Mammary epithelial cell (primary cell): ENCODE measurements around the gene FAM110D.
A peak's percentile ranks its signal among the peaks of the same experiment; 100 is the strongest.

Experiments
- CTCF ChIP-seq, 2 donors: IDR thresholded peaks in 1 of 2; conservative IDR thresholded peaks in 1 of 2; 2 replicates each; pipeline ENCODE4 v1.5.1; 2011 to 2012; ENCODE audit warnings: inconsistent platforms in 2 of 2, low read length in 2 of 2, mild to moderate bottlenecking in 2 of 2, control low read depth in 1 of 2, low read depth in 1 of 2; ENCODE audit not compliant: insufficient read depth in 1 of 2; ENCODE audit errors: extremely low read depth in 1 of 2
- EZH2 ChIP-seq: IDR thresholded peaks from 2 replicates; pipeline ENCODE4 v1.6.1; 2012; ENCODE audit warnings: low read length, inconsistent platforms, borderline replicate concordance

DNA sequence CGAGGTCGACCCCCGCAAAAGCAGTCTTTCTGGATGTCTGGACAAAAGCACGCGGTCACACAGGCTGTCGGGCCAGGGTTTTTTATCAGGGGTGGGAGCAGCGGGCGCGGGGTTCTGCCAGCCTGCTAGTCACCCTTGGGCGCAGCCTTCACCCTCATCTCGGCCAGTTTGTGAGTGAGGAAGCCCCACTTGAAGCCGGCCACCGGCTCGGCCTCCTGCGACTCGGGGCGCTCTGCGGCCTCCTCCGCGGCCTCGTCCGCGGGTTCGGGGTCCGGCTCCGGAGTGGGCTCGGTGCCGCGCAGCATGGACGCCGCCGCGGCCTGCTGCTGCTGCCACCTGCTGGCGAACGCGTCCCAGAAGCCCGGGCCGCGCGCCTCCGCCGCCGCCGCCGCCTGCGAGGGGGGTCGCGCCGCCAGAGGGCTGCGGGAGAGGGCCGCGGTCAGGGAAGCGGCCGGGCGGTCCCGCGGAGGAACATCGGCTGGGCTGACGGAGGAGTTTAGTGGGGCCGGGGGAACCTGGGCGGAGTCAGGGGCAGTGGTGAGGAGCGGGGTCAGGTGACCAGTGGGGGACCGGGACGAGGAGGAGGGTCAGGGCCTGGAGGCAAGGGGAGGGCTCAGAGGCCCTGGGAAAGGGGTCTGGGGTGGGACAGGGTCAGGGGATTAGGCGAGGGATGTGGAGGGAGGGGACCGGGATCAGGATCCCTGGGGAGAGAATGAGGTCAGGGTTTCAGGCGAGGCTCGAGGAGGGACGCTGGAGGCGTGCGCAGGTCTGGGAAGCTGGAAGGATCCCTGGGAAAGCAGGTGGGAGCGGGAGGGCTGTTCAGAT lies 5.4 kb downstream of the FAM110D start:
- peak; percentile 35 to 47 for TF ChIP-seq CTCF (conservative IDR thresholded peaks at IDR 0.05 in 1 of 2, IDR thresholded peaks at IDR 0.05 in 1 of 2; ENCODE audit: extremely low read depth in 1 of 2, insufficient read depth in 1 of 2, low read depth in 1 of 2, low read length in 2 of 2)
- no peak for TF ChIP-seq EZH2
